Activated naive CD4-positive, alpha-beta T cell treated with anti-CD3 and anti-CD28 coated beads, Interleukin-2, amount 50 U/mL, for 24 hours (primary cell): Measurements from ENCODE around the gene EYS.

Experiments used
- H3K27ac Mint-ChIP-seq: one replicate; pipeline ENCODE4 v1.8.0; 2021; ENCODE audit warnings: mild to moderate bottlenecking, mixed read lengths
- H3K27me3 Mint-ChIP-seq: one replicate; pipeline ENCODE4 v1.8.0; 2021; ENCODE audit warnings: mixed read lengths
- H3K36me3 Mint-ChIP-seq: one replicate; pipeline ENCODE4 v1.8.0; 2021; ENCODE audit warnings: mixed read lengths
- H3K4me1 Mint-ChIP-seq: one replicate; pipeline ENCODE4 v1.8.0; 2021; ENCODE audit warnings: mixed read lengths
- H3K4me3 Mint-ChIP-seq: one replicate; pipeline ENCODE4 v1.8.0; 2021; ENCODE audit warnings: mild to moderate bottlenecking, mixed read lengths
- H3K9me3 Mint-ChIP-seq: one replicate; pipeline ENCODE4 v1.8.0; 2021; ENCODE audit warnings: mixed read lengths

EYS gene

GRCh38 chr6:64721865-64722264 is 985.2 kb downstream of the EYS start:
- Mint-ChIP-seq H3K27me3 (no peaks in the 10 kb centered on the region), H3K27ac (no peak overlapping the region), H3K9me3 (peaks cover 11% of the 10 kb centered on the region), H3K4me1 (no peaks in the 10 kb centered on the region), H3K4me3 (no peak overlapping the region), H3K36me3 (no peaks in the 10 kb centered on the region)

GRCh38 chr6:64717281-64717680 is 989.7 kb downstream of the EYS start:
- Mint-ChIP-seq H3K36me3 (no peaks in the 10 kb centered on the region), H3K4me3 (no peak overlapping the region), H3K9me3 (peaks cover 4% of the 10 kb centered on the region)

GRCh38 chr6:64715624-64716023 is 991.4 kb downstream of the EYS start:
- H3K36me3 Mint-ChIP-seq = no peaks in the 10 kb centered on the region
- H3K4me3 Mint-ChIP-seq = no peak overlapping the region
- no peaks in the 10 kb centered on the region for H3K27me3 Mint-ChIP-seq

More at GRCh38 chr6:64717281-64717680, 989.7 kb downstream of the EYS start:
- H3K27ac Mint-ChIP-seq = no peak overlapping the region
- H3K27me3 Mint-ChIP-seq = no peaks in the 10 kb centered on the region
- H3K4me1 Mint-ChIP-seq = no peaks in the 10 kb centered on the region

GRCh38 chr6:64714073-64714472 is 993.0 kb downstream of the EYS start:
- Mint-ChIP-seq H3K4me3 (no peak overlapping the region), H3K36me3 (no peaks in the 10 kb centered on the region), H3K9me3 (no peaks in the 10 kb centered on the region), H3K27ac (no peak overlapping the region), H3K27me3 (no peaks in the 10 kb centered on the region), H3K4me1 (no peaks in the 10 kb centered on the region)

More at GRCh38 chr6:64715624-64716023, 991.4 kb downstream of the EYS start:
- H3K4me1 Mint-ChIP-seq = no peaks in the 10 kb centered on the region
- H3K27ac Mint-ChIP-seq = no peak overlapping the region
- H3K9me3 Mint-ChIP-seq = peaks cover 4% of the 10 kb centered on the region

GRCh38 chr6:64713175-64713574 is 993.9 kb downstream of the EYS start:
- no peaks in the 10 kb centered on the region for H3K9me3 Mint-ChIP-seq
- no peaks in the 10 kb centered on the region for H3K27me3 Mint-ChIP-seq
- no peaks in the 10 kb centered on the region for H3K4me1 Mint-ChIP-seq
- no peak overlapping the region for H3K27ac Mint-ChIP-seq
- H3K36me3 Mint-ChIP-seq = no peaks in the 10 kb centered on the region
- no peak overlapping the region for H3K4me3 Mint-ChIP-seq

GRCh38 chr6:64712606-64713005 is 994.4 kb downstream of the EYS start:
- no peaks in the 10 kb centered on the region for H3K4me1 Mint-ChIP-seq
- H3K36me3 Mint-ChIP-seq = no peaks in the 10 kb centered on the region
- H3K27ac Mint-ChIP-seq = no peak overlapping the region
- no peaks in the 10 kb centered on the region for H3K9me3 Mint-ChIP-seq
- no peaks in the 10 kb centered on the region for H3K27me3 Mint-ChIP-seq
- H3K4me3 Mint-ChIP-seq = no peak overlapping the region

GRCh38 chr6:64703922-64704321 is 1003.1 kb downstream of the EYS start:
- Mint-ChIP-seq H3K27me3 (no peaks in the 10 kb centered on the region), H3K9me3 (peaks cover 9% of the 10 kb centered on the region), H3K4me3 (no peak overlapping the region), H3K27ac (no peak overlapping the region), H3K4me1 (no peaks in the 10 kb centered on the region), H3K36me3 (no peaks in the 10 kb centered on the region)

- Mint-ChIP-seq H3K27ac (no peak overlapping the region), H3K4me3 (no peak overlapping the region), H3K27me3 (no peaks in the 10 kb centered on the region), H3K4me1 (no peaks in the 10 kb centered on the region), H3K9me3 (peaks cover 5% of the 10 kb centered on the region), H3K36me3 (no peaks in the 10 kb centered on the region)
Observed at GRCh38 chr6:64696053-64696452, 1011.0 kb downstream of the EYS start.

- Mint-ChIP-seq H3K27ac (no peak overlapping the region), H3K27me3 (no peaks in the 10 kb centered on the region), H3K36me3 (no peaks in the 10 kb centered on the region), H3K9me3 (peaks cover 5% of the 10 kb centered on the region), H3K4me1 (no peaks in the 10 kb centered on the region), H3K4me3 (no peak overlapping the region)
Observed at GRCh38 chr6:64694356-64694755, 1012.7 kb downstream of the EYS start.

GRCh38 chr6:64691064-64691463 is 1016.0 kb downstream of the EYS start:
- no peaks in the 10 kb centered on the region for H3K36me3 Mint-ChIP-seq
- no peaks in the 10 kb centered on the region for H3K27me3 Mint-ChIP-seq
- no peaks in the 10 kb centered on the region for H3K4me1 Mint-ChIP-seq
- no peak overlapping the region for H3K27ac Mint-ChIP-seq
- H3K4me3 Mint-ChIP-seq = no peak overlapping the region
- H3K9me3 Mint-ChIP-seq = no peaks in the 10 kb centered on the region

GRCh38 chr6:64685401-64685800 is 1021.6 kb downstream of the EYS start:
- Mint-ChIP-seq H3K9me3 (no peaks in the 10 kb centered on the region), H3K27me3 (no peaks in the 10 kb centered on the region), H3K4me3 (no peak overlapping the region), H3K27ac (no peak overlapping the region), H3K4me1 (no peaks in the 10 kb centered on the region), H3K36me3 (no peaks in the 10 kb centered on the region)

- H3K4me3 Mint-ChIP-seq = no peak overlapping the region
- peaks cover 4% of the 10 kb centered on the region for H3K9me3 Mint-ChIP-seq
- no peaks in the 10 kb centered on the region for H3K27me3 Mint-ChIP-seq
- no peaks in the 10 kb centered on the region for H3K4me1 Mint-ChIP-seq
- no peaks in the 10 kb centered on the region for H3K36me3 Mint-ChIP-seq
- H3K27ac Mint-ChIP-seq = no peak overlapping the region
Observed at GRCh38 chr6:64683682-64684081, 1023.3 kb downstream of the EYS start.

GRCh38 chr6:64681416-64682160 is 1025.4 kb downstream of the EYS start:
- Mint-ChIP-seq H3K4me1 (no peaks in the 10 kb centered on the region), H3K27ac (no peak overlapping the region), H3K27me3 (no peaks in the 10 kb centered on the region), H3K36me3 (no peaks in the 10 kb centered on the region), H3K4me3 (no peak overlapping the region), H3K9me3 (peaks cover 4% of the 10 kb centered on the region)

GRCh38 chr6:64680446-64680845 is 1026.6 kb downstream of the EYS start:
- no peaks in the 10 kb centered on the region for H3K4me1 Mint-ChIP-seq
- no peak overlapping the region for H3K4me3 Mint-ChIP-seq
- H3K27ac Mint-ChIP-seq = no peak overlapping the region
- peaks cover 4% of the 10 kb centered on the region for H3K9me3 Mint-ChIP-seq
- H3K27me3 Mint-ChIP-seq = no peaks in the 10 kb centered on the region
- no peaks in the 10 kb centered on the region for H3K36me3 Mint-ChIP-seq

- H3K27ac Mint-ChIP-seq = no peak overlapping the region
- no peak overlapping the region for H3K4me3 Mint-ChIP-seq
- peaks cover 4% of the 10 kb centered on the region for H3K9me3 Mint-ChIP-seq
Observed at GRCh38 chr6:64679416-64679815, 1027.6 kb downstream of the EYS start.

GRCh38 chr6:64672651-64673050 is 1034.4 kb downstream of the EYS start:
- H3K9me3 Mint-ChIP-seq = peaks cover 5% of the 10 kb centered on the region
- no peak overlapping the region for H3K4me3 Mint-ChIP-seq
- no peak overlapping the region for H3K27ac Mint-ChIP-seq
- H3K36me3 Mint-ChIP-seq = no peaks in the 10 kb centered on the region
- no peaks in the 10 kb centered on the region for H3K27me3 Mint-ChIP-seq
- H3K4me1 Mint-ChIP-seq = no peaks in the 10 kb centered on the region

More at GRCh38 chr6:64679416-64679815, 1027.6 kb downstream of the EYS start:
- no peaks in the 10 kb centered on the region for H3K36me3 Mint-ChIP-seq
- H3K4me1 Mint-ChIP-seq = no peaks in the 10 kb centered on the region
- no peaks in the 10 kb centered on the region for H3K27me3 Mint-ChIP-seq

- Mint-ChIP-seq H3K4me1 (no peaks in the 10 kb centered on the region), H3K36me3 (no peaks in the 10 kb centered on the region), H3K27ac (no peak overlapping the region), H3K9me3 (peaks cover 5% of the 10 kb centered on the region), H3K27me3 (no peaks in the 10 kb centered on the region), H3K4me3 (no peak overlapping the region)
Observed at GRCh38 chr6:64672131-64672530, 1034.9 kb downstream of the EYS start.
